Left renal cortex interstitium (tissue), 4 donors: Measurements from ENCODE around the gene NDST4. TPM values are rescaled to one million over a fixed set of nuclear protein-coding genes. Genes with fewer than 3 reads are reported as not detected.
A peak's percentile ranks its signal among the peaks of the same experiment; 100 is the strongest.

Experiments
- DNase-seq, 4 donors: peaks; one replicate each; pipeline ENCODE4 v3.0.0-alpha.2; 2013; ENCODE audit warnings: low read depth in 4 of 4, low spot score in 2 of 4, missing footprints in 1 of 4
- polyA plus RNA-seq, 4 donors: library from polyadenylated mRNA; unstranded; fragments of 120-200 nt; gene quantifications; one replicate each; pipeline ENCODE4 v1.2.1, GENCODE V29; 2013; ENCODE audit not compliant: insufficient read length in 4 of 4

NDST4 gene
- polyA plus RNA-seq, 4 donors, result 0.52 to 1.1 (median 0.67) TPM

DNA sequence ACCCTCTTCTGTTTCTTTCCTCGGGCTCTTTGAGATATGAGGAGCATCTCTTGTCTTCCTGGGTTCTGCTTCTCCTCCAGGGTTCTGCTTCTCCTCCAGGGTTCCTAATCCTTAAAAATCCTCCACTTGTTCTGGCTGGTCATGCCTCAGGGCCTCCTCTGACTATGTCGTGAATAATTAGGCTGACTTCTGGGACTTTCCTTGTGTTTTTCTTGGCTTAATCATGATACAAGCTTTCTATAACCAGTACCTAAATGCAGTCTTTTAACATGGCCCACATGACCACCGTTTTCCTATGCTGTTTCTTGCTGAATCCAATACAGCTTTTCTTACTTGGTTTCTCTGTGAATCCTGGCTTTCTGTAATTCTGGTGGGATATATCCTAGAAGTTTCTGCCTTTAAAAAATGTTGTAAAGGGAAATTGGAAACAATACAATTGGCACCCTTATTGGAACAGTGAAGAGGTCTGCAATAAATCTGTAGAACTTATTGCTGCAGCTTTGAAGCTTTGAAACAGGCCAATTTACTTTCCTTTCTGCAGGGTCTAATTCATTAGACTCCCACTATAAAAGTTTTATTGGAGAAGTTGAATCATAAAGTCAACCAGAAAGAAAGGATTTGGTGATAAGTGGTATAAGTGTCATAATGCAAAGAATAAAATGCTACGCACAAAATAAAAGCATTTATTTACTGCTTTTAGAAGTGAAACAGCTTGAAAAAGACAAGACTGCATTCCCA, 301.7 kb downstream of the NDST4 start:
- DNase-seq, result peak; percentile 18 to 32 (median 28)

DNA sequence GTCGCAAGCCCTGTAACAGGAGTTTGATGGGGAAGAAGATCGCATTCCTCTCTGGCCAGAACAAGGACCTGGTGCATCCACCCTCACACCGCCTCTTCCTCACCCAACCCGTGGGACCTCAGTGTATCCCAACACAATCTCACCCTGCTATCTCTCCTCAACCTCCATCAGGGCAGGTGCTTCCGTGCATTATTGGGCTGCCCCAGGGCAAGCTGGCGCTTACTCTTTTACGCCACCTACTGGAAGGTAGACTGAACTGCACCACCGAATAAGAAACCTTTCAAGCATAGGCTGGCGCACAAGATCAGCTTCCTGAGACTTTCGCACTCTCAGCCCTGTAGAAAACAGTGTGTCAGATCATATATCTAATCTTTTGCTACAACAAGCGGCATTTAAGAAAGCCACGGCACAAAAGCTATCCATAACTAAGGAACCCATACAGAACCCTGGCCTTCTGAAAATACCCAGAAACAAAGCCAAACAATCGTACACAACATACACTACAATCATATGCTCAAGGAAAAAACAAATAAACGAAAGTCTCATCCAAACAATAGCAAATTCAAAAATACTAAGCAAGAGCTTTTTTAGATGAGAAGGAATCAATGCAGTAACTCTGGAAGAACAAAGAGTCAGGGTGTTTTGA, 305.5 kb downstream of the NDST4 start:
- DNase-seq, result no peak

DNA sequence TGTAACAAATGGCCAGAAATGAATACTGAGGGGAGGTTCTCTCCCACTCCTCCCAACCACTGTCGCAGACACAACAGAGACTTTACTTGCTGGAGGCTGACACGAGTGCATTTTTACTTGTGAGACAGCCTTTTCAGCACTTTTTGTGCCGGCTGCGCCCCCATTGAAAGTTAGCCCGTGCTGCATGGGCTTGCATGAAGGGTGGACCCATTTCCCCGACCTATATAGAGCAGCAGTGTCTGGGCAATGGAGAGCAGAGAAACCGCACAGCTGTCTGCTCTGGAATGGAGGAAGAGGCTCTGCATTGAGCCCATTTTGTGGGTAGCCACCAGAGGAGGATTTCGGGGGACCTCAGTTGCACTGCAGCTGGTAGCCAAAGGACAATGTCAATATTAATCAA, 306.1 kb downstream of the NDST4 start:
- DNase-seq, result no peak

DNA sequence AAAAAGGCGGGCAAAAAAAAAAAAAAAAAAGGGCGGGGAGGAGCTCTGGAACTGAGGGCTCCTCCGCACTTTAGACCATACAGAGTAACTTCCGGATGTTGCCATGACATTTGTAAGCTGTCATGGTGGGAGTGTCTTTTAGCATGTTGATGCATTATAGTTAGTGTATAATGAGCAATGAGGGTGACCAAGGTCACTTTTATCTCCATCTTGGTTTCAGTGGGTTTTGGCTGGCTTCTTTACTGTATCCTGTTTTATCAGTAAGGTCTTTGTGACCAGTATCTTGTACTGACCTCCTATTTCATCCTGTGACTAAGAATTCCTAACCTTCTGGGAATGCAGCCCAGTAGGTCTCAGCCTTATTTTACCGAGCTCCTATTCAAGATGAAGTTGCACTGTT, 321.4 kb downstream of the NDST4 start:
- no peak for DNase-seq

DNA sequence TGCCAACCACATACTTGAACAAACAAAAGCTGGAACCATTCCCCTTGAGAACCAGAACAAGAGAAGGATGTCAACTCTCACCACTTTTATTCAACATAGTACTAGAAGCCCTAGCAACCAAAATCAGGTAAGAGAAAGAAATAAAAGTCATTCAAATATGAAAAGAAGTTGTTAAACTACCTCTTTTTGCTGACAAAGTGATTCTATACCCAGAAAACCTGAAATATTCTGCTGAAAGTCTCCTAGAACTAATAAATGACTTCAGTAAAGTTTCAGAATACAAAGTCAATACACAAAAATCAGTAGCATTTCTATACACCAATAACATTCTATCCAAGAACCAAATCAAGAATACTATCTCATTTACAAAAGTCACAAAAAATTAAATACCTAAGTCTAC, 327.9 kb downstream of the NDST4 start:
- DNase-seq, result no peak

DNA sequence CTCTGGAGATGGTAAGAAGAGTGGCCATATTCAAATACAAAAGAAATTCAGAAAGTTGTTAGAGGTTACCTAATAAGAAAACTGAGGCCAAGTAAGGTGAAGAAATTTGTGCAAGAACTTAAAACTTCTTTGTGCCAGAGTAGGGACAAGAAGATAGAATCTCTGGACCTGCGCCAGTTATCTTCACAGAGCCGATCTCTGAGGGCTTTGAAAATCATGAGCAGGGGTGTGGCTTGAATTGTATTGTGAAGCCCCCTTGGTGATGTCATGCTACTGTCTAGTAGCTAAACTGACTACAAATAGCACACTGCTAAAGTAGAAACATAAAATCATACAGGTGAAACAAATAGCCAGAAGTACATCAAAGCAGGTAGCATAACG, 330.2 kb downstream of the NDST4 start:
- DNase-seq, result no peak

DNA sequence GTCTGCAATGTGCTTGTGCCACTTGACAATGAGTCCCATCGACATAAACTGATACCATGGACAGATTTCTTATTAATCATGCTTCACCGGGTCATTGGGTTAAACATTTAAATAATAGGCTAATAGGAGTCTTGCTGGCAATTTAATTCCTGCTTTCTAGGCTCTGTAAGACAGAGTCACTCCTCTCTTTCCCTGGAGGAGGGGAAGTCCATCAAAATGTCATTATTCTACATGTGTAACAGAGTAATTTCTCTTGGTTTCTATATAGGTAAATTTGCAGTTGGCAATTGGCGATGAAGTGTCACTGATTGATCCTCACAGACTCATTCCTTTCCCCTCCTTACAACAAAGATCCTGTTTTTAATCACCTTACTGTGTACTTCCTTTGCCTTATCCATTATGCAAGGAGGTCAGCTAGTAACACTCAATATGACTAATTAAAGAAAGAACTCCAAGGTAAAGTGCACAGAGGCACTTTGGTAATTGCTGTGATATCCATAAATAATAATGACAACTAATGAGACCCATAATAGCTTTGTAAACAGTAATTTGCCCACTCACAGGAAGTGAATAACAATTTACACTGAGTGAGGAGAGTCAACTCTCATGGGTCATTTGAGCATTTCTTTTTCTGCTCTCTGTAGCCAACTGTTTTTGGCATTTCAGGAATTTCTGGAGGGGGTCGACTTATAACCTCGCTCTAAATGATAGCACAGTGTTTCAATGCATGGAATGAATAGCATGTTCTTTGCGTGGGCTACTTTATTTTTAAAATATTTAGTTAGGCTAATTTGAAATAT, 330.8 kb downstream of the NDST4 start:
- no peak for DNase-seq

DNA sequence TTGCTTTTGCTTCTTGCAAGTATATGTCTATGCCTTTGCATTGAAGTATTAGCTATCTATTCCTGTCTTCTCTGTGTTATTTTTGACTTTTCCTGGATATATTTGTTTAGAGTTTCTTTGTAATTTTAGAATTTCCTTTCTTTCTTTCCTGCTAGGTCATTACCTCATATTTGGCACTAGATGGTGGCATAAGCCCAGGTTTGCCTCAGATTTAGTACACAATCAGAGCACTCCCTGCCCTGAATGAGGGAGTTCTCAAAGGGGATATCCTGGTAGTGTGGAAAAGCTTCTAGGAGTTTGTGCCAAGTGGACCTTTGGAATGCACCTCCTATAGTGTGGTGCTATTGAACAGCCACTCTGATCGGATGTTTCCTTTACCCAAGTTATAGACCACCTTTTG, 333.2 kb downstream of the NDST4 start:
- peak in 1 of 4 donors; percentile 13 for DNase-seq
